Urothelium cell line (cell line): Measurements from ENCODE around the gene ATP6V1C2.

Experiments used
- DNase-seq: peaks from one replicate; pipeline ENCODE4 v3.0.0; 2011; ENCODE audit warnings: low spot score, mixed read lengths
- FAIRE-seq: peaks from 2 replicates; lab custom pipeline; 2011; peaks lifted over from hg19 to GRCh38; lab: Jason Lieb, UNC

Gene ATP6V1C2, protein sequence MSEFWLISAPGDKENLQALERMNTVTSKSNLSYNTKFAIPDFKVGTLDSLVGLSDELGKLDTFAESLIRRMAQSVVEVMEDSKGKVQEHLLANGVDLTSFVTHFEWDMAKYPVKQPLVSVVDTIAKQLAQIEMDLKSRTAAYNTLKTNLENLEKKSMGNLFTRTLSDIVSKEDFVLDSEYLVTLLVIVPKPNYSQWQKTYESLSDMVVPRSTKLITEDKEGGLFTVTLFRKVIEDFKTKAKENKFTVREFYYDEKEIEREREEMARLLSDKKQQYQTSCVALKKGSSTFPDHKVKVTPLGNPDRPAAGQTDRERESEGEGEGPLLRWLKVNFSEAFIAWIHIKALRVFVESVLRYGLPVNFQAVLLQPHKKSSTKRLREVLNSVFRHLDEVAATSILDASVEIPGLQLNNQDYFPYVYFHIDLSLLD

GRCh38 chr2:10721396-10722251, at the start of gene ATP6V1C2:
Gene ATP6V1C2 (plus strand): TSS chr2:10721630. CDS start chr2:10722850, 1,220 bp downstream.
- no peak for FAIRE-seq
- peak; percentile 66 for DNase-seq

DNA sequence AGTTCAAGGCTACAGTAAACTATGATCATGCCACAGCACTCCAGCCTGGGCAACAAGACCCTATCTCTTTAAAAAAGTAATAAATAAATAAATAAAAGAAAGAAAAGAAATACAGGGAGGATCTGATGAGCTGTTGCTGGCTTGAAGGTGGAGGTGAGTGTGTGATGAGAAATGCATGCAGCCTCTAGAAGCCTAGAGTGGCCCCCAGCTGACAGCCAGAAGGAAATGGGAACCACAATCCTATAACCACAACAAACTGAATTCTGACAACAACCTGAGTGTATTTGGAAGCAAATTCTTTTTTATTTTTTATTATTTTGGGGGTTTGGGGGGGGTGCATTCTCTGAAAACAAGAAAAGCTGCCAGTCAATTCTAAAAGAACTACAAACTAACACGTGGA, 46.3 kb upstream of the ATP6V1C2 start:
- FAIRE-seq (no peak), DNase-seq (no peak)

GRCh38 chr2:10678225-10678624, 43.2 kb upstream of the ATP6V1C2 start:
- FAIRE-seq (no peak), DNase-seq (no peak)

DNA sequence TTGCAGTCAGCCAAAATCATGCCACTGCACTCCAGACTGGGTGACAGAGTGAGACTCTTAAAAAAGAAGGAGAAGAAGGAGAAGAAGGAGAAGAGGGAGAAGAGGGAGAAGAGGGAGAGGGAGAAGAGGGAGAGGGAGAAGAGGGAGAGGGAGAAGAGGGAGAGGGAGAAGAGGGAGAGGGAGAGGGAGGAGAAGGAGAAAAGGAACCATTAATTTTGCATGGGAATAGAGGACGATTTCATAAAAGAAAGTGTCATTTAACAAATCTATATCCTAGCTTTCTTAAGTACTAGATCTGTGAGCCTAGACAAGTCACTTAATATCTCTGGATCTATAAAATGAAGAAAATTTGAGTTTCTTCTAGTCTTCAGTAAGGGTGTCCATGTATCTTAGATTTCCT, 41.2 kb upstream of the ATP6V1C2 start:
- DNase-seq: no peak
- peak; percentile 23 for FAIRE-seq

- no peak for FAIRE-seq
Measured at GRCh38 chr2:10680957-10681356, 40.5 kb upstream of the ATP6V1C2 start.

GRCh38 chr2:10686176-10686730, 35.2 kb upstream of the ATP6V1C2 start:
- DNase-seq (no peak), FAIRE-seq (no peak)

More at GRCh38 chr2:10680957-10681356, 40.5 kb upstream of the ATP6V1C2 start:
- DNase-seq: no peak

- FAIRE-seq (no peak), DNase-seq (no peak)
Measured at GRCh38 chr2:10688921-10689807, 32.3 kb upstream of the ATP6V1C2 start.

- FAIRE-seq (no peak), DNase-seq (no peak)
Measured at GRCh38 chr2:10691521-10691920, 29.9 kb upstream of the ATP6V1C2 start.

DNA sequence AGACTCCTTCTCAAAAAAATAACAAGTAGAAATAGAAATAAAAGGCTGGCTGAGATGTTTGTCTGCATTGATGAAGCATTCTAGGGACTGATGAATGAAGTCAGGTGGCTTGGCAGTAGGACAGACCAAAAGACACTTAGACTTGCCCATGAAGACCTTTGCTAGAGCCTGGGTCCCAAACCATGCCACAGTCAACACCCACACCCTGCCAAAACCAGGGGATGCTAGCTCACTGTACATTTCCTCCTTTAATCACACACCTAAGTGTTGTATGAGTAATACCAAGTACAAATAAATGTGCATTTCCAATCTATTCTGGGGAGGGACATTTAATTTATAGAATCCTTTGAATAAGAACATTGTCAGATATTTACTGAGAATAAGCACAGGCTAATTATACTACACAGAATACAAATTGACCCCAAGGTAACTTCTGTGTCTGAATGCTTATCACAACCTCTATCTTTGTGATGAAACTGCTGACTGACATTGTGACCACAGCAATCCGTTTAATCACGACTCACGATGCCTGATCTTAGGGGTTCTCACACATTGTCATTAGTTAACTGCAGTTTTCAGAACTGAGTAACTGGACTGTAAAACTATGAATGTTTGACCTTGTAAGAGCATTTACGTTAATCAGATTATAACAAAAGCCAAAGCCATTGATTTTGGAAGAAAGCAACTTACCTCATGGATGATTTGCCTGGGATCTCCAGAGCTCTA, 21.2 kb upstream of the ATP6V1C2 start:
- no peak for FAIRE-seq

DNA sequence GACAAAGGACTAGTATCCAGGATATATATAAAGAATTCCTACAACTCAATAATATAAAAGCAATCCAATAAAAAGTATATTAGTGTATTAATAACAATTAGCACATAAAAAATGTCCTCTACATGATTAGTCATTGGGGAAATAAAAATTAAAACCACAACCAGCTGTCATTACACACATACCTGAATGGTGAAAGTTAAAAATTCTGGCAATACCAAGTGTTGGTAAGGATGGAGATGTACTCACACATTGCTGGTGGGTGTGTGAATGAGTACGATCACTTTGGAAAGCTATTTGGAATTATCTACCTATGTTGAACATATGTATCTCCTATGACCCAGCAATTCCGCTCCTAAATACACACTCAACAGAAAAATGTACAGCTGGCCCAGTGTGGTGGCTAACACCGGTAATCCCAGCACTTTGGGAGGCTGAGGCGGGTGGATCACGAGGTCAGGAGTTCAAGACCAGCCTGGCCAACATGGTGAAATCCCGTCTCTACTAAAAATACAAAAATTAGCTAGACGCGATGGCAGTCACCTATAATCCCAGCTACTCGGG, 17.3 kb upstream of the ATP6V1C2 start:
- no peak for FAIRE-seq
- DNase-seq: no peak

More for the DNA sequence above, 21.2 kb upstream of the ATP6V1C2 start:
- DNase-seq: no peak

DNA sequence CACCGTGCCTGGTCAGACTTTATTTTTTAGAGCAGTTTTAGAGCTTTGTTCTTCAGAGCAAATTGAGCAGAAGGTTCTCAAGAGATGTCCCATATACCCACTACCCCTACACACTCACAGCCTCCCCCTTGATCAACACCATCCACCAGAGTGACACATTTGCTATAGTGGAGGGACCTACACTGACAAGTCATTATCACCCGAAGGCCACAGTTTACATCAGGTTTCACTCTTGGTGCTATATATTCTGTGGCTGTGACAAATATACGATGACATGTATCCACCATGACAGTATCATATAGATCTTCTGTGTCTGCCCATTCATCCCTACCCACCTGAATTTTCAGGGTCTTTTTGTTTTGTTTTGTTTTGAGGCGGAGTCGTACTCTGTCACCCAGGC, 15.4 kb upstream of the ATP6V1C2 start:
- FAIRE-seq (no peak), DNase-seq (no peak)

DNA sequence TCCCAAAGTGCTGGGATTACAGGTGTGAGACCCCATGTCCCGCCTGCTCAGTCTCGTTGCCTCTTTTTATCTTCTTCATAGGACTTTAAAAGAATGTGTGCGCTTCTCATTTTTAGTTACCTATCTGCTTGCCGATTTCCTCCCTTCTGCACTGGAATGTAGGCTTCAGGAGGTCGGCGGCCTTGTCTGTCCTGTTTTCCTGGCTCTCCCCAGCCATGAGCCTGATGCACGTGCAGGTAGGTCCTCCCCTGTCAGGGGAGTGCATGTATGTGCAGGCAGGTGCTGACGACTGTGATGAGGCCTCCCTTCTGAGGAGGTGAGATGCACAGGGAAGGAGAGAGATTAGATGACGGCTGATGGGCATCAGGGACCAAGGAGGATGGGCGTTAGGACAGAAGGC, 13.6 kb upstream of the ATP6V1C2 start:
- no peak for DNase-seq
- no peak for FAIRE-seq

- FAIRE-seq (peak; percentile 65), DNase-seq (peak; percentile 65)
Measured at GRCh38 chr2:10709290-10709939, 12.0 kb upstream of the ATP6V1C2 start.

DNA sequence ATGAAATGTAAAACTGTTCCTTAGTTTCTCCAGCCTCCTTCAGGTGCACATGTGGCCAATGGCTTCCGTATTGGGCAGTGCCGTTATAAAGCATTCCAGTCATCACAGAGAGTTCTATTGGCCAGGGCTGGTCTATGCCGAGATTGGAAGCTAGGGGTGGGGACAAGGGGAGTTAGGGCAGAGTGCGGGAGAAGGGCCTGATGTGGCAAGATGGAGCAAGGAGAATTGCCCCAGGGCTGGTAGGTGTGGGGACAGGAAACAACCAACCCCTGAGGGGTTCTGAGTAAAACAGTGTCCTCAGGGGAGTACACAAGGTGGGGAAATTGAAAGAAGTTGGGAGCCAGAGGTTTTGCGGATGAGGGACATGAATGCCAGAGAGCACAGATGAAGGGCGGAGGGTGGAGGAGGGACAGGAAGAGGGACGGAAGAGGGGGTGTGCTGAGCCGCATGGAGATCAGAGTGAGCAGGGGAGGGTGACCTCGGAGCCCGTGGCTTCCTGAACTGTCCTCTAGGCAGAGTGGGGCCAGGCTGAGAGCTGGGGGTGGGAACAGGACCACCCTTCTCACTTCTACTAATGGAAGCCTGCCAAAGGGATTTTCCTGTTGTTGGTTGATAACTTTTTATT, 9.1 kb upstream of the ATP6V1C2 start:
- FAIRE-seq: no peak
- no peak for DNase-seq

DNA sequence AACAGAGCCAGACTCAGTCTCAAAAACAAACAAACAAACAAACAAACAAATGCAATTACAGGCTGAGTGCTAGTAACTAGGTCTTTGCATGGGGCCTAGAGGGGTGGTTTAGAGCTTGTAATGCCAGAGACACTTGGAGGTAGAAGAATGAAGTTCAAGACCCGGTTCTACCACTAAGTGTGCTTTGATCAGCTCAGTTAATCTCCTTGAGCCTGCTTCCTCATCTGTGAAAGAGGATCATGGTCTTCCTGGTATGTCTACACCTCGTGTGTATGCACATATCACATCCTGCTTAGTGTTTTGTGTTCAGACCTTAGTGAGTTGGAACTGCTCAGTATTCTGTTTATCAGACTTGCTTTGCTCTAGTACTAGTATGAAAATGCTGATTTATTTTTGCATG, 4.8 kb upstream of the ATP6V1C2 start:
- DNase-seq: no peak
- no peak for FAIRE-seq

DNA sequence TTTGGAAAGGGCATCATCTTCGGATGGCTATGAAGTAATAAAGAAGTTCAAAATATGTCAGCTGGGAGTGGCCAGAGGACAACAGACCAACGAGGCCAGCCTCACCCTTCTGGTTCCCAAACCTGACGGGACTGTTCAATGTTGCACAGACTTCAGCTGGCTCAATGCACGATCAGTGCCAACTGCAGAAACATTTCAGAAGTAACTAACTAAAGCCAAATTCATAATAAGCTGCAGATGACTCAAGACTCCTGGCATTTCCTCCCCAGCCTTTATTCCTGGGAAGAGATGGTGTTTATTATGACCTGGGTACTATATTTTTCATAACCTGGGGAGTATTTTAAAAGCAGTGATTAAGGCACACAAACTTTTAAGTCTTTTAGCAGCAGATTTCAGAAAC, 3.8 kb upstream of the ATP6V1C2 start:
- FAIRE-seq: peak; percentile 68
- peak; percentile 70 for DNase-seq

GRCh38 chr2:10720306-10720705, 1.1 kb upstream of the ATP6V1C2 start:
- peak; percentile 42 for FAIRE-seq
- DNase-seq: no peak

DNA sequence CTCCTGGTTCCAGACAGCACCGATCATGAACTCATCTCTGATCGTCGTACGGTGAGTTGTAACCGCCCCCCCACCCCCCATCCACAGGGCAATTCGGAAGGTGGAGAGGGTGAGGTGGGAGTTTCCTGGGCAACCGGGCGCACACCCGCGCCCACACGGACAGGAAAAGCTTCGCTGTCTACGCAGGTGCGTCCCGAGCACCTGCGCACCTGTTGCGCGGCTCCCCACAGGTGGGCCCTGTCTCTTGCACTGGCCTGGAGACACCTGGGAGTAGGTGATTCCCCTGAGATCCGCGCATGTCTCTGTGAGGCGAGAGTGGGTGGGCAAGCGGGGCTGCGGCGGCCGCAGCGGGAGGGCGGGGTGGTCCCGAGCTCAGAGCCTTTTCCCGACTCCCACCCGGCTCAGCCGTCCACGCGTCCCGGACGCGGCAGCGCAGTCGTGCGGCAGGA, 459 bp upstream of the ATP6V1C2 start:
- DNase-seq (no peak), FAIRE-seq (no peak)
